Activated CD8-positive, alpha-beta T cell treated with anti-CD3 and anti-CD28 coated beads for 36 hours (primary cell): ENCODE measurements around the gene RNF183. TPM values are rescaled to one million over a fixed set of nuclear protein-coding genes. Genes with fewer than 3 reads are reported as not detected.

Source experiments
- ATAC-seq: fragments of 200-7000 bp; cut with Tn5 transposase; one replicate; pipeline ENCODE4 v1.10.0; 2021; ENCODE audit warnings: mild to moderate bottlenecking, moderate library complexity
- CTCF ChIA-PET: fragments of 350-600 bp; sonication (Branson Sonifier 250); formaldehyde crosslinking; loops from one replicate; lab custom pipeline; 2021; ENCODE audit warnings: antibody characterized with exemption; lab: Charles Lee
- POLR2A ChIA-PET: fragments of 350-600 bp; sonication (Branson Sonifier 250); formaldehyde crosslinking; loops from one replicate; lab custom pipeline; 2021; ENCODE audit warnings: antibody characterized with exemption; lab: Charles Lee
- DNase-seq: peaks from one replicate; pipeline ENCODE4 v3.0.0-alpha.2; 2020
- H3K27ac Mint-ChIP-seq: one replicate; pipeline ENCODE4 v1.8.0; 2021; ENCODE audit warnings: mild to moderate bottlenecking, mixed read lengths
- H3K27me3 Mint-ChIP-seq: one replicate; pipeline ENCODE4 v1.8.0; 2021; ENCODE audit warnings: mixed read lengths
- H3K36me3 Mint-ChIP-seq: one replicate; pipeline ENCODE4 v1.8.0; 2021; ENCODE audit warnings: low read depth, mixed read lengths
- H3K4me1 Mint-ChIP-seq: one replicate; pipeline ENCODE4 v1.8.0; 2021; ENCODE audit warnings: low read depth, mixed read lengths
- H3K4me3 Mint-ChIP-seq: one replicate; pipeline ENCODE4 v1.8.0; 2021; ENCODE audit warnings: mild to moderate bottlenecking, moderate library complexity, mixed read lengths
- H3K9me3 Mint-ChIP-seq: one replicate; pipeline ENCODE4 v1.8.0; 2021; ENCODE audit warnings: mixed read lengths
- CTCF ChIP-seq: fragments of 200-600 bp; IDR thresholded peaks from one replicate; pipeline ENCODE4 v1.8.0; 2022; ENCODE audit warnings: antibody characterized with exemption, mild to moderate bottlenecking
- intact Hi-C: fragments of 100-400 bp; cut with micrococcal nuclease; formaldehyde crosslinking; loops from one replicate; pipeline ENCODE4 v1.10.0; 2022
- total RNA-seq, 2 experiments: library from RNA; stranded (reverse); gene quantifications; one replicate each; pipeline ENCODE4 v1.2.3, GENCODE V29; 2021

RNF183 gene
- total RNA-seq, 2 experiments from 2014 or later = 0.27 TPM; not detected in 1

GRCh38 chr9:113317777-113318176, 14.6 kb upstream of the RNF183 start:
- no peak for DNase-seq
- intact Hi-C loops = no loop called here
- no peak for TF ChIP-seq CTCF
- H3K9me3 Mint-ChIP-seq = no peaks in the 10 kb centered on the region
- no peak overlapping the region for H3K4me3 Mint-ChIP-seq
- ATAC-seq = no peak
- POLR2A ChIA-PET = no interaction called here
- no peaks in the 10 kb centered on the region for H3K27me3 Mint-ChIP-seq
- CTCF ChIA-PET = interaction anchor here (0.9 to 1.1 kb wide), 3 partner anchors 10 to 84 kb away, joined by 3 to 5 read pairs (median 3); partner anchors contain the start of gene ALAD
- H3K27ac Mint-ChIP-seq = no peak overlapping the region
- H3K4me1 Mint-ChIP-seq = no peaks in the 10 kb centered on the region
- no peaks in the 10 kb centered on the region for H3K36me3 Mint-ChIP-seq

GRCh38 chr9:113316030-113316429, 12.9 kb upstream of the RNF183 start:
- intact Hi-C loops = no loop called here

GRCh38 chr9:113315231-113315630, 12.1 kb upstream of the RNF183 start:
- TF ChIP-seq CTCF = no peak
- no peaks in the 10 kb centered on the region for H3K36me3 Mint-ChIP-seq
- H3K27ac Mint-ChIP-seq = no peak overlapping the region
- ATAC-seq (no peak), DNase-seq (no peak)
- H3K4me1 Mint-ChIP-seq = no peaks in the 10 kb centered on the region
- POLR2A ChIA-PET = interaction anchor here (0.6 kb wide), 1 partner anchor 627 kb away, joined by 3 read pairs; no protein-coding TSS in a partner anchor
- H3K27me3 Mint-ChIP-seq = no peaks in the 10 kb centered on the region
- intact Hi-C loops = no loop called here
- H3K9me3 Mint-ChIP-seq = no peaks in the 10 kb centered on the region
- no peak overlapping the region for H3K4me3 Mint-ChIP-seq
- CTCF ChIA-PET = no interaction called here

More at GRCh38 chr9:113316030-113316429, 12.9 kb upstream of the RNF183 start:
- Mint-ChIP-seq H3K27me3 (no peaks in the 10 kb centered on the region), H3K4me1 (no peaks in the 10 kb centered on the region), H3K4me3 (no peak overlapping the region), H3K9me3 (no peaks in the 10 kb centered on the region), H3K27ac (no peak overlapping the region), H3K36me3 (no peaks in the 10 kb centered on the region)
- ChIA-PET CTCF (no interaction called here), POLR2A (no interaction called here)
- TF ChIP-seq CTCF = no peak
- no peak for DNase-seq
- no peak for ATAC-seq

- Mint-ChIP-seq H3K27me3 (no peaks in the 10 kb centered on the region), H3K36me3 (no peaks in the 10 kb centered on the region), H3K4me3 (no peak overlapping the region), H3K9me3 (no peaks in the 10 kb centered on the region), H3K27ac (no peak overlapping the region), H3K4me1 (no peaks in the 10 kb centered on the region)
- CTCF ChIA-PET = interaction anchor here (0.6 kb wide), 1 partner anchor 47 kb away, joined by 3 read pairs; no protein-coding TSS in a partner anchor
- ATAC-seq = no peak
- POLR2A ChIA-PET = interaction anchor here (1.0 kb wide), 1 partner anchor 34 kb away, joined by 3 read pairs; no protein-coding TSS in a partner anchor
- TF ChIP-seq CTCF = no peak
- no peak for DNase-seq
- intact Hi-C loops = no loop called here
These were observed 10.1 kb upstream of the RNF183 start for GRCh38 chr9:113313261-113313660.

- TF ChIP-seq CTCF = no peak
- H3K27me3 Mint-ChIP-seq = no peaks in the 10 kb centered on the region
- H3K4me3 Mint-ChIP-seq = no peak overlapping the region
- no peak overlapping the region for H3K27ac Mint-ChIP-seq
- no peaks in the 10 kb centered on the region for H3K4me1 Mint-ChIP-seq
- ATAC-seq = no peak
- H3K36me3 Mint-ChIP-seq = no peaks in the 10 kb centered on the region
- no peaks in the 10 kb centered on the region for H3K9me3 Mint-ChIP-seq
- CTCF ChIA-PET = interaction anchor here (0.6 to 4.0 kb wide), 7 partner anchors 14 to 346 kb away, joined by 3 to 17 read pairs (median 3); partner anchors contain the start of gene ALAD
- intact Hi-C loops = no loop called here
- POLR2A ChIA-PET = no interaction called here
- no peak for DNase-seq
These were observed 8.8 kb upstream of the RNF183 start for GRCh38 chr9:113311961-113312360.
